Hepatocyte (in vitro differentiated cells): ENCODE measurements around the gene RNU5D-1. TPM values are rescaled to one million over a fixed set of nuclear protein-coding genes. Genes with fewer than 3 reads are reported as not detected.

Experiments used
- DNase-seq: peaks from one replicate; pipeline ENCODE4 v3.0.0-alpha.2; 2016; ENCODE audit warnings: low spot score
- H2AFZ ChIP-seq: fragments of 200-600 bp; sonication (generic); 2 replicates; pipeline ENCODE4 v1.6.0; 2016; ENCODE audit warnings: antibody characterized with exemption, mild to moderate bottlenecking
- H3K27ac ChIP-seq: fragments of 200-600 bp; sonication (generic); 2 replicates; pipeline ENCODE4 v1.5.1; 2016; ENCODE audit warnings: mild to moderate bottlenecking
- H3K27me3 ChIP-seq: fragments of 200-600 bp; sonication (generic); 2 replicates; pipeline ENCODE4 v1.6.1; 2016
- H3K36me3 ChIP-seq: fragments of 200-600 bp; sonication (generic); replicated peaks from 2 replicates; pipeline ENCODE4 v1.5.1; 2016; ENCODE audit warnings: low read depth; ENCODE audit not compliant: insufficient read depth
- H3K4me1 ChIP-seq: fragments of 200-600 bp; sonication (generic); 2 replicates; pipeline ENCODE4 v1.5.1; 2016; ENCODE audit warnings: mild to moderate bottlenecking, moderate library complexity; ENCODE audit not compliant: insufficient read depth
- H3K4me2 ChIP-seq: fragments of 200-600 bp; sonication (generic); 2 replicates; pipeline ENCODE4 v1.6.0; 2016
- H3K4me3 ChIP-seq: fragments of 200-600 bp; sonication (generic); 2 replicates; pipeline ENCODE4 v1.5.1; 2016; ENCODE audit warnings: mild to moderate bottlenecking
- H3K79me2 ChIP-seq: fragments of 200-600 bp; sonication (generic); 2 replicates; pipeline ENCODE4 v1.6.0; 2017; ENCODE audit warnings: mild to moderate bottlenecking
- H3K9me2 ChIP-seq: fragments of 200-600 bp; sonication (generic); replicated peaks from 2 replicates; pipeline ENCODE4 v1.6.0; 2017; ENCODE audit warnings: mild to moderate bottlenecking; ENCODE audit not compliant: insufficient read depth
- H3K9me3 ChIP-seq: fragments of 200-600 bp; sonication (generic); 2 replicates; pipeline ENCODE4 v1.5.1; 2016; ENCODE audit warnings: low read depth, mild to moderate bottlenecking
- H4K20me1 ChIP-seq: fragments of 200-600 bp; sonication (generic); 2 replicates; pipeline ENCODE4 v1.6.0; 2016; ENCODE audit warnings: mild to moderate bottlenecking; ENCODE audit not compliant: insufficient read depth, poor library complexity, severe bottlenecking
- CTCF ChIP-seq: fragments of 200-600 bp; sonication (generic); IDR thresholded peaks from 2 replicates; pipeline ENCODE4 v1.5.1; 2016; ENCODE audit warnings: antibody characterized with exemption, mild to moderate bottlenecking; ENCODE audit not compliant: poor library complexity
- EZH2 ChIP-seq: fragments of 200-600 bp; sonication (generic); IDR thresholded peaks from 2 replicates; pipeline ENCODE4 v1.6.1; 2016; ENCODE audit warnings: antibody characterized with exemption, mild to moderate bottlenecking, borderline replicate concordance
- EZH2phosphoT487 ChIP-seq: fragments of 200-600 bp; sonication (generic); IDR thresholded peaks from one replicate; pipeline ENCODE4 v1.6.1; 2018; ENCODE audit warnings: antibody characterized with exemption, mild to moderate bottlenecking, low read depth, moderate library complexity; ENCODE audit not compliant: unreplicated experiment, severe bottlenecking
- WGBS: methylation state at CpG from one replicate; pipeline ENCODE4 v1.1.6; 2016; ENCODE audit warnings: low lambda C conversion rate; ENCODE audit errors: missing lambda C conversion rate; 5-methylcytosine and 5-hydroxymethylcytosine counted together
- polyA plus RNA-seq: library from polyadenylated mRNA; unstranded; fragments of >200 nt; fragmentation: Nextera tagmentation; extraction: Ambion mirVana; gene quantifications from 2 replicates; pipeline ENCODE4 v1.2.1, GENCODE V29; 2016
- small RNA-seq: library from RNA; depleted of rRNA; stranded (forward); fragments of <200 nt; gene quantifications from one replicate; pipeline ENCODE3, GENCODE V24; 2014
- total RNA-seq: library from RNA; depleted of rRNA; stranded (reverse); fragments of >200 nt; gene quantifications from 2 replicates; pipeline ENCODE4 v1.2.3, GENCODE V29; 2014

Gene RNU5D-1
- total and polyA plus RNA-seq, 2 experiments from 2014 or later = not detected

GRCh38 chr1:44682883-44683265 lies 48.1 kb downstream of the RNU5D-1 start:
- H3K4me3 ChIP-seq = no peak overlapping the region
- no peaks in the 10 kb centered on the region for H3K4me1 ChIP-seq
- H3K27me3 ChIP-seq = no peaks in the 10 kb centered on the region
- H2AFZ ChIP-seq = no peak overlapping the region
- H4K20me1 ChIP-seq = no peaks in the 10 kb centered on the region
- 94% methylated on average over 3 of the region's 3 CpGs for WGBS
- no peak for TF ChIP-seq EZH2phosphoT487
- no peak for TF ChIP-seq EZH2
- no peak for TF ChIP-seq CTCF
- no peaks in the 10 kb centered on the region for H3K36me3 ChIP-seq
- no peaks in the 10 kb centered on the region for H3K9me2 ChIP-seq
- no peak overlapping the region for H3K27ac ChIP-seq
- DNase-seq = no peak
- no peaks in the 10 kb centered on the region for H3K79me2 ChIP-seq
- H3K9me3 ChIP-seq = no peaks in the 10 kb centered on the region
- no peak overlapping the region for H3K4me2 ChIP-seq

- no peak for DNase-seq
- 75% methylated on average over 14 of the region's 14 CpGs for WGBS
These were observed 48.8 kb downstream of the RNU5D-1 start for GRCh38 chr1:44681905-44682882.

More at GRCh38 chr1:44681905-44682882, 48.8 kb downstream of the RNU5D-1 start:
- Histone ChIP-seq H4K20me1 (no peaks in the 10 kb centered on the region), H3K4me1 (no peaks in the 10 kb centered on the region), H3K9me2 (no peaks in the 10 kb centered on the region), H3K9me3 (no peaks in the 10 kb centered on the region), H3K4me3 (no peak overlapping the region), H3K4me2 (no peak overlapping the region), H3K27ac (peak overlapping the region; percentile 7), H2AFZ (no peak overlapping the region), H3K36me3 (no peaks in the 10 kb centered on the region), H3K27me3 (no peaks in the 10 kb centered on the region), H3K79me2 (no peaks in the 10 kb centered on the region)
- TF ChIP-seq EZH2 = no peak
- no peak for TF ChIP-seq CTCF
- TF ChIP-seq EZH2phosphoT487 = no peak

Small RNA genes within 50 kb of the gene (small RNA-seq; reads per million reads assigned to genes)
- gene RNU5D-1 (1.9 reads per million, percentile 86 among the genes with 10 or more reads in this experiment), gene RNU5F-1 (1.0 reads per million, percentile 72 among the genes with 10 or more reads in this experiment), gene SNORD38A (239 reads per million, percentile 98 among the genes with 10 or more reads in this experiment), gene SNORD38B (not detected), gene SNORD46 (6,150 reads per million, percentile 100 among the genes with 10 or more reads in this experiment), gene SNORD55 (not detected)

Other genes starting within 250 kb of the RNU5D-1 start
- gene TMEM53, start 56.7 kb downstream of the RNU5D-1 start, total RNA-seq = 6.9 and 11.7 TPM in 2 replicates
- gene TMEM53, start 56.7 kb downstream of the RNU5D-1 start, polyA plus RNA-seq = 27.5 and 37.4 TPM in 2 replicates
- gene ARMH1, start 56.5 kb downstream of the RNU5D-1 start, total RNA-seq = 1.2 and 3.1 TPM in 2 replicates
- 6.1 and 6.3 TPM in 2 replicates for gene ARMH1, start 56.5 kb downstream of the RNU5D-1 start, polyA plus RNA-seq
- 4.1 and 5.8 TPM in 2 replicates for gene KIF2C, start 8.7 kb upstream of the RNU5D-1 start, total RNA-seq
- gene KIF2C, start 8.7 kb upstream of the RNU5D-1 start, polyA plus RNA-seq = 6.7 and 8.8 TPM in 2 replicates
- 2,179 and 2,550 TPM in 2 replicates for gene RPS8, start 44.4 kb upstream of the RNU5D-1 start, total RNA-seq
- 481 and 503 TPM in 2 replicates for gene RPS8, start 44.4 kb upstream of the RNU5D-1 start, polyA plus RNA-seq
- gene BEST4, start 57.0 kb upstream of the RNU5D-1 start, total RNA-seq = 0.72 and 0.83 TPM in 2 replicates
- gene BEST4, start 57.0 kb upstream of the RNU5D-1 start, polyA plus RNA-seq = 0.48 and 2.2 TPM in 2 replicates
- 8.9 and 18.2 TPM in 2 replicates for gene PLK3, start 69.2 kb upstream of the RNU5D-1 start, total RNA-seq
- gene PLK3, start 69.2 kb upstream of the RNU5D-1 start, polyA plus RNA-seq = 38.7 and 40.1 TPM in 2 replicates
- gene DYNLT4, start 76.2 kb upstream of the RNU5D-1 start, total RNA-seq = 0.30 and 1.6 TPM in 2 replicates
- 2.2 and 3.0 TPM in 2 replicates for gene DYNLT4, start 76.2 kb upstream of the RNU5D-1 start, polyA plus RNA-seq
- 4.8 and 5.5 TPM in 2 replicates for gene BTBD19, start 77.4 kb upstream of the RNU5D-1 start, total RNA-seq
- 16.8 and 20.6 TPM in 2 replicates for gene BTBD19, start 77.4 kb upstream of the RNU5D-1 start, polyA plus RNA-seq
- 0.43 and 0.56 TPM in 2 replicates for gene PTCH2, start 112.1 kb upstream of the RNU5D-1 start, total RNA-seq
- 1.3 and 2.5 TPM in 2 replicates for gene PTCH2, start 112.1 kb upstream of the RNU5D-1 start, polyA plus RNA-seq